SK-N-SH treated with all-trans-retinoic acid at 6 μM for 48 hours (cell line): ENCODE data around the gene CLTB.

Experiments used
- ATAC-seq: fragments of 200-7000 bp; cut with Tn5 transposase; 3 replicates; pipeline ENCODE4 v1.9.1; 2020; ENCODE audit warnings: mild to moderate bottlenecking, moderate library complexity
- BACH2 ChIP-seq: fragments of 250-450 bp; sonication (Bioruptor Pico); IDR thresholded peaks from 2 replicates; pipeline ENCODE4 v1.9.0; 2021; ENCODE audit warnings: mild to moderate bottlenecking, borderline replicate concordance
- CREB5 ChIP-seq: fragments of 250-450 bp; sonication (Bioruptor Pico); IDR thresholded peaks from 2 replicates; pipeline ENCODE4 v1.5.1; 2020; ENCODE audit warnings: low read depth, mild to moderate bottlenecking, moderate library complexity
- CSDC2 ChIP-seq: fragments of 250-450 bp; sonication (Bioruptor Pico); IDR thresholded peaks from 2 replicates; pipeline ENCODE4 v1.5.0; 2020; ENCODE audit warnings: mild to moderate bottlenecking, moderate library complexity
- CSRNP3 ChIP-seq: fragments of 250-450 bp; sonication (Bioruptor Pico); IDR thresholded peaks from 2 replicates; pipeline ENCODE4 v1.5.1; 2021; ENCODE audit warnings: mild to moderate bottlenecking, moderate library complexity
- ESRRG ChIP-seq: fragments of 250-450 bp; sonication (Bioruptor Pico); IDR thresholded peaks from 2 replicates; pipeline ENCODE4 v1.6.1; 2021; ENCODE audit warnings: mild to moderate bottlenecking
- GLIS3 ChIP-seq: fragments of 250-450 bp; sonication (Bioruptor Pico); IDR thresholded peaks from 2 replicates; pipeline ENCODE4 v1.5.0; 2020; ENCODE audit warnings: mild to moderate bottlenecking, moderate library complexity
- ISL1 ChIP-seq: fragments of 250-450 bp; sonication (Bioruptor Pico); IDR thresholded peaks from 2 replicates; pipeline ENCODE4 v2.1.2; 2022; ENCODE audit warnings: mild to moderate bottlenecking, moderate library complexity
- OSR1 ChIP-seq: fragments of 250-450 bp; sonication (Bioruptor Pico); IDR thresholded peaks from 2 replicates; pipeline ENCODE4 v1.8.0; 2022; ENCODE audit warnings: moderate library complexity, mild to moderate bottlenecking, inconsistent platforms
- PATZ1 ChIP-seq: fragments of 250-450 bp; sonication (Bioruptor Pico); IDR thresholded peaks from 2 replicates; pipeline ENCODE4 v1.8.0; 2020; ENCODE audit warnings: mild to moderate bottlenecking, moderate library complexity, borderline replicate concordance
- POU6F1 ChIP-seq: fragments of 250-450 bp; sonication (Bioruptor Pico); IDR thresholded peaks from 2 replicates; pipeline ENCODE4 v1.8.0; 2021; ENCODE audit warnings: low read depth, mild to moderate bottlenecking, moderate library complexity, borderline replicate concordance
- PPARA ChIP-seq: fragments of 250-450 bp; sonication (Bioruptor Pico); IDR thresholded peaks from 2 replicates; pipeline ENCODE4 v1.5.0; 2020; ENCODE audit warnings: mild to moderate bottlenecking, borderline replicate concordance
- RARB ChIP-seq: fragments of 250-450 bp; sonication (Bioruptor Pico); IDR thresholded peaks from 2 replicates; pipeline ENCODE4 v1.8.0; 2021; ENCODE audit warnings: mild to moderate bottlenecking, moderate library complexity
- SNAI2 ChIP-seq: fragments of 250-450 bp; sonication (Bioruptor Pico); IDR thresholded peaks from 2 replicates; pipeline ENCODE4 v1.5.0; 2020; ENCODE audit warnings: mild to moderate bottlenecking, moderate library complexity
- TCF4 ChIP-seq: fragments of 250-450 bp; sonication (Bioruptor Pico); IDR thresholded peaks from 2 replicates; pipeline ENCODE4 v1.8.0; 2021; ENCODE audit warnings: mild to moderate bottlenecking, moderate library complexity, borderline replicate concordance
- TOX ChIP-seq: fragments of 250-450 bp; sonication (Bioruptor Pico); IDR thresholded peaks from 2 replicates; pipeline ENCODE4 v1.8.0; 2021; ENCODE audit warnings: mild to moderate bottlenecking, moderate library complexity, borderline replicate concordance
- TSHZ2 ChIP-seq: fragments of 250-450 bp; sonication (Bioruptor Pico); IDR thresholded peaks from 2 replicates; pipeline ENCODE4 v1.5.0; 2020; ENCODE audit warnings: mild to moderate bottlenecking, moderate library complexity
- ZC3H10 ChIP-seq: fragments of 250-450 bp; sonication (Bioruptor Pico); IDR thresholded peaks from 2 replicates; pipeline ENCODE4 v1.5.1; 2021; ENCODE audit warnings: mild to moderate bottlenecking, moderate library complexity
- ZNF565 ChIP-seq: fragments of 450-650 bp; formaldehyde crosslinking; conservative IDR thresholded peaks from 2 replicates; pipeline ENCODE4 v1.5.0; 2020; ENCODE audit warnings: low read depth, mild to moderate bottlenecking, moderate library complexity
- ZNF70 ChIP-seq: fragments of 450-650 bp; formaldehyde crosslinking; IDR thresholded peaks from 2 replicates; pipeline ENCODE4 v1.5.0; 2020; ENCODE audit warnings: mild to moderate bottlenecking, moderate library complexity
- ZNF8 ChIP-seq: fragments of 450-650 bp; formaldehyde crosslinking; IDR thresholded peaks from 2 replicates; pipeline ENCODE4 v1.5.0; 2020; ENCODE audit warnings: mild to moderate bottlenecking, moderate library complexity

The CLTB gene

GRCh38 chr5:176447978-176448608 is 31.8 kb upstream of the CLTB start, which contains the start of gene FAF2:
Gene FAF2 (plus strand): TSS chr5:176448385. CDS start chr5:176448408, 23 bp downstream.
- peak; percentile 97 for ATAC-seq
- TF ChIP-seq CSRNP3 = no peak
- no peak for TF ChIP-seq OSR1 (CRISPR knock-in tag)
- TF ChIP-seq CSDC2 (CRISPR knock-in tag) = no peak
- TF ChIP-seq ZNF565 (CRISPR knock-in tag) = no peak
- no peak for TF ChIP-seq SNAI2
- TF ChIP-seq BACH2 (CRISPR knock-in tag) = no peak

GRCh38 chr5:176447591-176447977 is 31.2 kb upstream of the CLTB start:
- peak; percentile 61 for ATAC-seq
- no peak for TF ChIP-seq TSHZ2
- TF ChIP-seq ESRRG = no peak
- TF ChIP-seq ZNF8 (CRISPR knock-in tag) = no peak
- no peak for TF ChIP-seq GLIS3 (CRISPR knock-in tag)
- no peak for TF ChIP-seq POU6F1 (CRISPR knock-in tag)
- TF ChIP-seq TOX (CRISPR knock-in tag) = no peak
- TF ChIP-seq ZNF565 (CRISPR knock-in tag) = no peak
- TF ChIP-seq SNAI2 = no peak

GRCh38 chr5:176446884-176447590 is 30.7 kb upstream of the CLTB start:
- ATAC-seq = peak; percentile 16
- TF ChIP-seq BACH2 (CRISPR knock-in tag) (0 out of 2 replicates have a peak, but pooled peaks have one; percentile 34), RARB (CRISPR knock-in tag) (no peak)

- ATAC-seq = no peak
- TF ChIP-seq ZNF70 (no peak), RARB (CRISPR knock-in tag) (no peak), CREB5 (CRISPR knock-in tag) (no peak), CSRNP3 (no peak), PPARA (CRISPR knock-in tag) (no peak), GLIS3 (CRISPR knock-in tag) (no peak), PATZ1 (CRISPR knock-in tag) (no peak), TCF4 (CRISPR knock-in tag) (no peak), ISL1 (no peak), OSR1 (CRISPR knock-in tag) (no peak), ZC3H10 (no peak), BACH2 (CRISPR knock-in tag) (no peak), TOX (CRISPR knock-in tag) (no peak)
- TF ChIP-seq, all 23 proteins: peak for 0
Measured at GRCh38 chr5:176446028-176446665, 29.8 kb upstream of the CLTB start.
